Stomach (tissue), 9 donors: ENCODE measurements around the gene FASTKD3. TPM values are rescaled to one million over a fixed set of nuclear protein-coding genes. Genes with fewer than 3 reads are reported as not detected.
A peak's percentile ranks its signal among the peaks of the same experiment; 100 is the strongest.

Source experiments
- DNase-seq, 2 donors: peaks; one replicate each; pipeline versions ENCODE4 v3.0.0 to v3.0.0-alpha.2; 2013 to 2019
- H3K27ac ChIP-seq, 5 donors: fragments of 200-600 bp in 4 of 5; sonication (generic) in 4 of 5; one replicate each; pipeline ENCODE4 v1.5.1; 2013 to 2019; ENCODE audit warnings: mild to moderate bottlenecking in 1 of 5, moderate library complexity in 1 of 5
- H3K27me3 ChIP-seq, 3 donors: fragments of 200-600 bp; sonication (generic); one replicate each; pipeline ENCODE4 v1.5.1; 2017 to 2019; ENCODE audit warnings: mixed run types in 1 of 3
- H3K36me3 ChIP-seq, 4 donors: fragments of 200-600 bp; sonication (generic); 1 replicate in 3 of 4; 2 replicates in 1 of 4; pipeline ENCODE4 v1.5.1; 2016 to 2019
- H3K4me1 ChIP-seq, 4 donors: fragments of 200-600 bp; sonication (generic); one replicate each; pipeline ENCODE4 v1.5.1; 2016 to 2019
- H3K4me3 ChIP-seq, 4 donors: fragments of 200-600 bp; sonication (generic) in 3 of 4; one replicate each; pipeline ENCODE4 v1.5.1; 2016 to 2019; ENCODE audit warnings: mild to moderate bottlenecking in 1 of 4
- H3K9me3 ChIP-seq, 4 donors: fragments of 200-600 bp; sonication (generic); one replicate each; pipeline ENCODE4 v1.5.1; 2016 to 2019
- CTCF ChIP-seq, 7 experiments: fragments of 450-650 bp in 4 of 7; fragments of 200-600 bp in 3 of 7; sonication (generic) in 3 of 7; IDR thresholded peaks; one replicate each; pipeline ENCODE4 v1.5.1; 2016 to 2019; ENCODE audit warnings: antibody characterized with exemption in 7 of 7, control low read depth in 2 of 7, mild to moderate bottlenecking in 1 of 7
- EP300 ChIP-seq: sonication (generic); formaldehyde crosslinking; IDR thresholded peaks from one replicate; pipeline ENCODE4 v1.6.1; 2017; ENCODE audit warnings: antibody characterized with exemption
- POLR2A ChIP-seq, 4 donors: fragments of 450-650 bp; IDR thresholded peaks; one replicate each; pipeline ENCODE4 v1.6.1; 2016; ENCODE audit warnings: antibody characterized with exemption in 4 of 4, control low read depth in 2 of 4, mild to moderate bottlenecking in 1 of 4, moderate library complexity in 1 of 4
- POLR2AphosphoS5 ChIP-seq, 3 donors: sonication (generic); formaldehyde crosslinking; IDR thresholded peaks; one replicate each; pipeline ENCODE4 v1.6.1; 2016; ENCODE audit warnings: antibody characterized with exemption in 3 of 3
- WGBS, 5 donors: extraction: QIAGEN DNeasy Blood & Tissue Kit in 3 of 5; methylation state at CpG; one replicate each; pipeline versions ENCODE4 v1.1.5 to v1.1.7; 2013 to 2018; 5-methylcytosine and 5-hydroxymethylcytosine counted together
- intact Hi-C: fragments of 100-400 bp; cut with DNase I; formaldehyde crosslinking; loops from one replicate; pipeline ENCODE4 v1.15.1; 2023; ENCODE audit warnings: low total_unique reads
- polyA plus RNA-seq, 3 donors: library from polyadenylated mRNA; stranded (reverse); fragments of 200-250 nt; gene quantifications; one replicate each; pipeline ENCODE4 v1.2.3, GENCODE V29; 2013
- total RNA-seq, 5 donors: library from RNA; depleted of rRNA; stranded (reverse); fragments of >200 nt; gene quantifications; one replicate each; pipeline versions ENCODE4 v1.1.0 to v1.2.3, GENCODE V29; 2014 to 2016
- donor health status: healthy with polysubstance abuse.
- donor health status: Bipolar disorder and iron deficiency.
- donor health status: healthy.

The FASTKD3 gene
- total and polyA plus RNA-seq, 8 donors, result 0.58 to 13.0 (median 9.9) TPM; not detected in 1

- H3K27me3 ChIP-seq, result peaks cover 0 to 7% (median 0%) of the 10 kb centered on the region in 3 donors
- H3K9me3 ChIP-seq, result no peaks in the 10 kb centered on the region
- TF ChIP-seq EP300 (no peak), POLR2A (IDR thresholded peaks at IDR 0.05) (no peak), POLR2AphosphoS5 (IDR thresholded peaks at IDR 0.05) (no peak), CTCF (IDR thresholded peaks at IDR 0.05) (no peak)
- 56 to 75% (median 67%) methylated on average over 3 of the region's 3 CpGs for WGBS, 5 donors
- peaks cover 12 to 33% (median 31%) of the 10 kb centered on the region in 4 donors for H3K36me3 ChIP-seq
- intact Hi-C loops, result no loop called here
- H3K4me3 ChIP-seq, result no peak overlapping the region
- no peak for DNase-seq
- H3K4me1 ChIP-seq, result peaks cover 5 to 22% (median 16%) of the 10 kb centered on the region in 4 donors
- no peak overlapping the region for H3K27ac ChIP-seq
Observed at GRCh38 chr5:7855611-7856010, 13.2 kb downstream of the FASTKD3 start.

GRCh38 chr5:7852988-7853387 lies 15.8 kb downstream of the FASTKD3 start:
- H3K27me3 ChIP-seq, result peaks cover 0 to 32% (median 14%) of the 10 kb centered on the region in 3 donors
- H3K27ac ChIP-seq, result no peak overlapping the region
- WGBS, 5 donors, result 78 to 85% (median 82%) methylated on average over 2 of the region's 2 CpGs

GRCh38 chr5:7852542-7852941 lies 16.3 kb downstream of the FASTKD3 start:
- peak overlapping the region in 3 of 5 donors; percentile 35 to 60 (median 55) for H3K27ac ChIP-seq
- peaks cover 0 to 35% (median 14%) of the 10 kb centered on the region in 3 donors for H3K27me3 ChIP-seq
- no peak for TF ChIP-seq EP300
- H3K36me3 ChIP-seq, result peaks cover 0 to 2% (median 1%) of the 10 kb centered on the region in 4 donors
- no peaks in the 10 kb centered on the region for H3K9me3 ChIP-seq
- H3K4me3 ChIP-seq, result no peak overlapping the region
- peak in 1 of 2 donors; percentile 23 for DNase-seq
- WGBS, 5 donors, result 58 to 70% (median 62%) methylated on average over 1 of the region's 1 CpG
- intact Hi-C loops, result no loop called here
- peaks cover 14 to 35% (median 29%) of the 10 kb centered on the region in 4 donors for H3K4me1 ChIP-seq

More at GRCh38 chr5:7852988-7853387, 15.8 kb downstream of the FASTKD3 start:
- Histone ChIP-seq H3K4me3 (no peak overlapping the region), H3K36me3 (peaks cover 0 to 6% (median 6%) of the 10 kb centered on the region in 4 donors), H3K4me1 (peaks cover 14 to 35% (median 29%) of the 10 kb centered on the region in 4 donors), H3K9me3 (no peaks in the 10 kb centered on the region)
- TF ChIP-seq POLR2AphosphoS5 (IDR thresholded peaks at IDR 0.05) (no peak), EP300 (no peak), CTCF (IDR thresholded peaks at IDR 0.05) (no peak), POLR2A (IDR thresholded peaks at IDR 0.05) (no peak)
- DNase-seq, result no peak
- intact Hi-C loops, result no loop called here

GRCh38 chr5:7851617-7852289 lies 17.1 kb downstream of the FASTKD3 start:
- no peak overlapping the region for H3K4me3 ChIP-seq
- peak; percentile 28 to 67 for DNase-seq
- no peaks in the 10 kb centered on the region for H3K36me3 ChIP-seq
- no peaks in the 10 kb centered on the region for H3K9me3 ChIP-seq
- H3K27me3 ChIP-seq, result peaks cover 0 to 35% (median 14%) of the 10 kb centered on the region in 3 donors
- TF ChIP-seq CTCF (IDR thresholded peaks at IDR 0.05), result no peak
- TF ChIP-seq POLR2A (IDR thresholded peaks at IDR 0.05), result no peak
- TF ChIP-seq POLR2AphosphoS5 (IDR thresholded peaks at IDR 0.05), result no peak
- TF ChIP-seq EP300, result no peak
- H3K27ac ChIP-seq, result peak overlapping the region in 4 of 5 donors; percentile 32 to 60 (median 50)
- peaks cover 14 to 35% (median 29%) of the 10 kb centered on the region in 4 donors for H3K4me1 ChIP-seq
- WGBS, 5 donors, result 28 to 47% (median 42%) methylated on average over 8 of the region's 8 CpGs
- intact Hi-C loops, result no loop called here

- Histone ChIP-seq H3K4me1 (peaks cover 14 to 35% (median 29%) of the 10 kb centered on the region in 4 donors), H3K27me3 (peaks cover 0 to 35% (median 14%) of the 10 kb centered on the region in 3 donors), H3K9me3 (no peaks in the 10 kb centered on the region), H3K36me3 (no peaks in the 10 kb centered on the region), H3K4me3 (peak overlapping the region; percentile 57 to 86 (median 58)), H3K27ac (peak overlapping the region in 3 of 5 donors; percentile 36 to 47 (median 46))
- no peak for DNase-seq
- intact Hi-C loops, result no loop called here
- no peak for TF ChIP-seq CTCF (IDR thresholded peaks at IDR 0.05)
- TF ChIP-seq POLR2AphosphoS5 (IDR thresholded peaks at IDR 0.05), result no peak
- WGBS, 5 donors, result 25 to 53% (median 37%) methylated on average over 16 of the region's 16 CpGs
Observed at GRCh38 chr5:7851240-7851592, 17.6 kb downstream of the FASTKD3 start.
